Pancreas (tissue), 10 donors: ENCODE data around the gene MT1H. TPM values are rescaled to one million over a fixed set of nuclear protein-coding genes. Genes with fewer than 3 reads are reported as not detected.
"Not testable (repeated sequence)": the region's sequence is repeated elsewhere in the genome, so short reads cannot be mapped to it uniquely, and the experiment has no call there.

Experiments
- ATAC-seq, 4 donors: fragments of 200-7000 bp; cut with Tn5 transposase; one replicate each; pipeline versions ENCODE4 v1.8.0 to v1.9.1; 2020; ENCODE audit warnings: mild to moderate bottlenecking in 4 of 4, moderate library complexity in 4 of 4
- DNase-seq, 6 donors: peaks; one replicate each; pipeline ENCODE4 v3.0.0-alpha.2; 2020
- FAIRE-seq: peaks from 2 replicates; lab custom pipeline; 2012; peaks lifted over from hg19 to GRCh38; lab: Jason Lieb, UNC
- H3K27ac ChIP-seq, 4 donors: fragments of 200-600 bp; sonication (generic); 1 replicate in 3 of 4; 2 replicates in 1 of 4; pipeline versions ENCODE4 v1.5.0 to v1.8.0; 2020
- H3K27me3 ChIP-seq, 4 donors: fragments of 200-600 bp; one replicate each; pipeline ENCODE4 v1.8.0; 2021
- H3K36me3 ChIP-seq, 3 donors: fragments of 200-600 bp; sonication (generic) in 1 of 3; one replicate each; pipeline versions ENCODE4 v1.5.0 to v1.8.0; 2020 to 2021
- H3K4me1 ChIP-seq, 3 donors: fragments of 200-600 bp; one replicate each; pipeline ENCODE4 v1.8.0; 2021
- H3K4me3 ChIP-seq, 4 donors: fragments of 200-600 bp; sonication (generic) in 2 of 4; one replicate each; pipeline versions ENCODE4 v1.5.0 to v1.8.0; 2020 to 2021
- H3K9me3 ChIP-seq, 4 donors: fragments of 200-600 bp; one replicate each; pipeline ENCODE4 v1.8.0; 2021
- CTCF ChIP-seq, 4 donors: fragments of 200-600 bp; sonication (generic) in 3 of 4; IDR thresholded peaks; one replicate each; pipeline versions ENCODE4 v1.5.0 to v1.8.0; 2021; ENCODE audit warnings: antibody characterized with exemption in 4 of 4
- WGBS, 2 donors: extraction: QIAGEN DNeasy Blood & Tissue Kit; methylation state at CpG; one replicate each; pipeline ENCODE4 v1.1.7; 2013; 5-methylcytosine and 5-hydroxymethylcytosine counted together
- intact Hi-C, 3 donors: fragments of 100-400 bp; cut with DNase I; formaldehyde crosslinking; loops; one replicate each; pipeline versions ENCODE4 v1.11.1 to v1.14.2; 2022
- polyA plus RNA-seq, 2 donors: library from polyadenylated mRNA; stranded (reverse); fragments of 200-250 nt; gene quantifications; one replicate each; pipeline ENCODE4 v1.2.3, GENCODE V29; 2013
- total RNA-seq, 6 donors: library from RNA; stranded (reverse); fragmentation: NEBNext Ultra II Directional in 4 of 6; extraction: Animal tissue kit (Norgen Biotek cat#: 25700) in 4 of 6; gene quantifications; one replicate each; pipeline versions ENCODE4 v1.2.1 to v1.2.4, GENCODE V29; 2021 to 2023
- donor health status: healthy with polysubstance abuse.
- donor health status: DM: no; HTN: no; CAD: no; lungs with moderate emphysema.
- donor health status: DM: no; HTN: no; CAD: no.
- donor health status: control.
- donor health status: control.
- donor health status: Bipolar disorder and iron deficiency.
- donor health status: DM: yes; HTN: yes; CAD: no.
- donor health status: DM: no; HTN: no; CAD: no.
- donor health status: DM: no; HTN: no; CAD: no.
- donor health status: DM: yes; HTN: yes; CAD: no.

Gene MT1H
- total and polyA plus RNA-seq, 8 donors: 8.3 to 106 (median 21.1) TPM

- ATAC-seq (no peak), DNase-seq (no peak), FAIRE-seq (no peak)
- no peak for TF ChIP-seq CTCF (IDR thresholded peaks at IDR 0.05)
- H3K27ac ChIP-seq: no peak overlapping the region
- intact Hi-C loops: no loop called here
- peaks cover 2 to 4% (median 3%) of the 10 kb centered on the region in 3 donors for H3K4me1 ChIP-seq
- no peaks in the 10 kb centered on the region for H3K36me3 ChIP-seq
- no peaks in the 10 kb centered on the region for H3K9me3 ChIP-seq
- H3K4me3 ChIP-seq: no peak overlapping the region
- no peaks in the 10 kb centered on the region for H3K27me3 ChIP-seq
- 86 to 96% methylated on average over 1 of the region's 1 CpG for WGBS, 2 donors
Observed at GRCh38 chr16:56664506-56664905, 5.1 kb upstream of the MT1H start.

- 42 to 45% methylated on average over 8 of the region's 8 CpGs for WGBS, 2 donors
- DNase-seq, H3K27me3 ChIP-seq, FAIRE-seq, H3K27ac ChIP-seq, H3K36me3 ChIP-seq, H3K4me1 ChIP-seq, ATAC-seq, H3K9me3 ChIP-seq, intact Hi-C loops, H3K4me3 ChIP-seq: not testable (repeated sequence)
Observed at GRCh38 chr16:56665286-56666261, 4.0 kb upstream of the MT1H start.

GRCh38 chr16:56667581-56668571, 1.7 kb upstream of the MT1H start, which contains the start of gene MT1G:
Gene MT1G, minus strand, starts transcription at chr16:56668065. Its CDS starts 72 bp downstream, at chr16:56667993.
- Histone ChIP-seq H3K27ac (peak within 1 kb of the TSS; percentile 47 to 77 (median 63)), H3K9me3 (no peaks in the 10 kb centered on the region), H3K4me3 (peak within 1 kb of the TSS; percentile 5 to 44 (median 23)), H3K27me3 (no peaks in the 10 kb centered on the region), H3K4me1 (peaks cover 0 to 4% (median 2%) of the 10 kb centered on the region in 3 donors), H3K36me3 (no peaks in the 10 kb centered on the region)
- no peak for TF ChIP-seq CTCF (IDR thresholded peaks at IDR 0.05)
- DNase-seq: peak; percentile 84 to 94 (median 92)
- FAIRE-seq: no peak
- 10 to 11% methylated on average over 44 to 46 of the region's 46 CpGs for WGBS, 2 donors
- intact Hi-C loops: no loop called here
- peak; percentile 77 to 92 (median 90) for ATAC-seq

GRCh38 chr16:56669840-56670619, 416 bp downstream of the MT1H start:
- H3K4me1 ChIP-seq: peaks cover 0 to 4% (median 2%) of the 10 kb centered on the region in 3 donors
- 22 to 40% methylated on average over 19 of the region's 19 CpGs for WGBS, 2 donors
- no peak for FAIRE-seq
- peak overlapping the region in 2 of 4 donors; percentile 22 to 77 for H3K27ac ChIP-seq
- peak in 1 of 4 donors; percentile 2 for ATAC-seq
- DNase-seq: peak in 2 of 6 donors; percentile 41 to 46
- no peaks in the 10 kb centered on the region for H3K27me3 ChIP-seq
- no peaks in the 10 kb centered on the region for H3K36me3 ChIP-seq
- intact Hi-C loops: no loop called here
- TF ChIP-seq CTCF (IDR thresholded peaks at IDR 0.05): no peak
- H3K9me3 ChIP-seq: no peaks in the 10 kb centered on the region
- H3K4me3 ChIP-seq: peak overlapping the region in 3 of 4 donors; percentile 8 to 37 (median 25)
